Osteoblast (primary cell): ENCODE results near the gene TMEM178B. TPM values are rescaled to one million over a fixed set of nuclear protein-coding genes. Genes with fewer than 3 reads are reported as not detected.

ENCODE experiments used
- DNase-seq: peaks from one replicate; pipeline ENCODE4 v3.0.0; 2011; ENCODE audit warnings: low spot score, mixed read lengths; ENCODE audit not compliant: insufficient read length; ENCODE audit errors: missing footprints
- H2AFZ ChIP-seq: 2 replicates; pipeline ENCODE4 v1.6.0; 2011; ENCODE audit warnings: mild to moderate bottlenecking, low read length
- H3K27ac ChIP-seq: 2 replicates; pipeline ENCODE4 v1.5.1; 2011; ENCODE audit warnings: mild to moderate bottlenecking, low read depth, low read length, moderate library complexity
- H3K27me3 ChIP-seq: 2 replicates; pipeline ENCODE4 v1.6.0; 2012; ENCODE audit warnings: mild to moderate bottlenecking, control low read depth, inconsistent platforms, low read length, moderate library complexity; ENCODE audit not compliant: insufficient read depth
- H3K36me3 ChIP-seq: 2 replicates; pipeline ENCODE4 v1.5.1; 2011; ENCODE audit warnings: mild to moderate bottlenecking, low read length, control low read depth, moderate library complexity; ENCODE audit not compliant: insufficient read depth
- H3K4me1 ChIP-seq: 2 replicates; pipeline ENCODE4 v1.5.1; 2011; ENCODE audit warnings: mild to moderate bottlenecking, low read length, control low read depth, moderate library complexity; ENCODE audit not compliant: insufficient read depth
- H3K4me2 ChIP-seq: 2 replicates; pipeline ENCODE4 v1.6.0; 2011; ENCODE audit warnings: mild to moderate bottlenecking, low read length; ENCODE audit not compliant: insufficient read depth
- H3K4me3 ChIP-seq: fragments of 200-600 bp; sonication (generic); 3 replicates; pipeline ENCODE4 v1.5.1; 2012; ENCODE audit warnings: mild to moderate bottlenecking, low read length, inconsistent platforms; ENCODE audit not compliant: insufficient read depth
- H3K79me2 ChIP-seq: 2 replicates; pipeline ENCODE4 v1.6.0; 2012; ENCODE audit warnings: mild to moderate bottlenecking, low read length, control low read depth, inconsistent platforms; ENCODE audit not compliant: insufficient read depth
- H3K9me3 ChIP-seq: 2 replicates; pipeline ENCODE4 v1.5.1; 2011; ENCODE audit warnings: low read depth, low read length, control low read depth
- H4K20me1 ChIP-seq: 2 replicates; pipeline ENCODE4 v1.6.0; 2012; ENCODE audit warnings: mild to moderate bottlenecking, low read length, control low read depth; ENCODE audit not compliant: insufficient read depth
- total RNA-seq: library from RNA; depleted of rRNA; stranded (reverse); fragments of >200 nt; gene quantifications from 2 replicates; pipeline ENCODE4 v1.2.3, GENCODE V29; 2012
- TF ChIP-seq, protein P1 (sequence below): IDR thresholded peaks from 2 replicates; pipeline ENCODE4 v1.5.1; 2011; ENCODE audit warnings: mild to moderate bottlenecking, low read depth, low read length, moderate library complexity; ENCODE audit errors: extremely low read depth

TMEM178B gene
- total RNA-seq, 1 donor, result 1.1 TPM

DNA sequence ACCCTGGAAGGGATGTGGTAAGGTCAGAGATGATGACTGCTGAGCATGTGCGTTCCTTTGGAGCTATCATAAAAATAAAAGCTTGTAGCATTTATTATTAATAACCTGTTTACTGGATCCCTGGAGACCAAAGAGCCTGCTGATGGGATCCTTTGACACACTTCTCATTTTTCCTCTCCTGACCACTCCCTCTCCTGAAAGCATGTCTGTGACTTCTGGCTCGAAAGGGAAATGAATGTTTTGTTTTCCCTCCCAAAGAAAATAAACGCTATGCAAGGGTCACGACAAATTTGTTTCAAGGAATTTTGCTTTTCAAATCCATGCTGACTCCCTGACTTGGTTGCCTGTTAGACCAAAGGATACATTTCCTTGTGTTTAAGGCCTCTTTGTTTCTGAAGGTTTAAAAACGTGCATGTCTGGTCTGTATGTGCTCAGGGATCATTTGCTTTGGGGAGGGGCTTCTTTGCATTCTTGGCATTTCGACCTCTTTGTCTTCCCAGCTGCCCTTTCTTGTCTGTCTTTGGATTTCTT, 292.3 kb downstream of the TMEM178B start:
- Histone ChIP-seq H3K4me2 (no peak overlapping the region), H3K27ac (no peak overlapping the region), H3K4me3 (no peak overlapping the region), H4K20me1 (no peaks in the 10 kb centered on the region), H3K9me3 (no peaks in the 10 kb centered on the region), H2AFZ (peak overlapping the region; percentile 26), H3K79me2 (no peaks in the 10 kb centered on the region), H3K27me3 (no peaks in the 10 kb centered on the region), H3K36me3 (no peaks in the 10 kb centered on the region), H3K4me1 (peaks cover 25% of the 10 kb centered on the region)
- TF ChIP-seq, protein P1, sequence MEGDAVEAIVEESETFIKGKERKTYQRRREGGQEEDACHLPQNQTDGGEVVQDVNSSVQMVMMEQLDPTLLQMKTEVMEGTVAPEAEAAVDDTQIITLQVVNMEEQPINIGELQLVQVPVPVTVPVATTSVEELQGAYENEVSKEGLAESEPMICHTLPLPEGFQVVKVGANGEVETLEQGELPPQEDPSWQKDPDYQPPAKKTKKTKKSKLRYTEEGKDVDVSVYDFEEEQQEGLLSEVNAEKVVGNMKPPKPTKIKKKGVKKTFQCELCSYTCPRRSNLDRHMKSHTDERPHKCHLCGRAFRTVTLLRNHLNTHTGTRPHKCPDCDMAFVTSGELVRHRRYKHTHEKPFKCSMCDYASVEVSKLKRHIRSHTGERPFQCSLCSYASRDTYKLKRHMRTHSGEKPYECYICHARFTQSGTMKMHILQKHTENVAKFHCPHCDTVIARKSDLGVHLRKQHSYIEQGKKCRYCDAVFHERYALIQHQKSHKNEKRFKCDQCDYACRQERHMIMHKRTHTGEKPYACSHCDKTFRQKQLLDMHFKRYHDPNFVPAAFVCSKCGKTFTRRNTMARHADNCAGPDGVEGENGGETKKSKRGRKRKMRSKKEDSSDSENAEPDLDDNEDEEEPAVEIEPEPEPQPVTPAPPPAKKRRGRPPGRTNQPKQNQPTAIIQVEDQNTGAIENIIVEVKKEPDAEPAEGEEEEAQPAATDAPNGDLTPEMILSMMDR, result no peak
- DNase-seq, result peak; percentile 41

DNA sequence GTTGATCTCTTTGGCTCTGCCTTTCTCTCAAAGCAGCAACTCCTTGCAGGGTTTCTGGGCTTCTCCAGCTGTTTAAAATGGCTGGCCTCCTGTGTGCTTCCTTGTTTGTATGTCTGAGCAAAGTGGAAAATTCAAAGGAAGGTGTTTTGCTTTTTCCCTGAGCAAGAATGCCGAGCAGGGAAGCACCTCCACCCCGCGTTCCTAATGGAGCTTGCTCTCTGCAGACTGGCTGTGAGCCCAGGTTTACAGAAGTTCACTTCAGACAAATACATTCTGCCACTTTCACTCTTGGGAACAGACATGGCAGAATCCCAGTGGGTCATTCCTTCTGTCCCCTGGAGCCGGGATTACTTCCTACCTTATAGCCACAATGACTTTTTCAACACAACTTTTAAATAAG, 295.6 kb downstream of the TMEM178B start:
- Histone ChIP-seq H3K4me1 (peaks cover 5% of the 10 kb centered on the region), H3K27me3 (no peaks in the 10 kb centered on the region), H2AFZ (no peak overlapping the region), H3K9me3 (no peaks in the 10 kb centered on the region), H3K36me3 (no peaks in the 10 kb centered on the region), H4K20me1 (no peaks in the 10 kb centered on the region), H3K4me2 (no peak overlapping the region), H3K4me3 (no peak overlapping the region), H3K27ac (no peak overlapping the region), H3K79me2 (no peaks in the 10 kb centered on the region)
- no peak for DNase-seq
- TF ChIP-seq, protein P1, result no peak

DNA sequence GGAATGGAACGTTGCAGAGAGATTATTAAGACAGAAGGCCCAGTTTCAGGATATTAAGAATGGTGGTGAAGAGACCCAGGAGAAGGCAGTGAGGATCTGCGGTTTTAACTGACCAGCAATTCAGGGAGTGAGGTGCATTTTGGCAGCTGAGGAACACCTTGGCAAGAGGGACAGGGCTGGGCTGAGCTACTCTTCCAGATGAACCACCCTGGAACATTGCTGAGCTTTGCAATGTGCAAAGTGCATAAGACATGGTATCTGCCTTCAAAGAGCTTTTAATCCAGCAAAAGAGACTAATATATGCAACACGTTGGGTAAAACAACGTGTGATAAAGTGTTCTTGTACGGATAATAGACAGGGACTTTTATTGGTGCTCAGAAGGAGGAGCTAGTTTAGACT, 296.3 kb downstream of the TMEM178B start:
- no peaks in the 10 kb centered on the region for H3K27me3 ChIP-seq
- H3K27ac ChIP-seq, result no peak overlapping the region
- no peak for DNase-seq
- H4K20me1 ChIP-seq, result no peaks in the 10 kb centered on the region
- H2AFZ ChIP-seq, result no peak overlapping the region
- peaks cover 5% of the 10 kb centered on the region for H3K4me1 ChIP-seq
- TF ChIP-seq, protein P1, result no peak
- H3K36me3 ChIP-seq, result no peaks in the 10 kb centered on the region
- no peak overlapping the region for H3K4me2 ChIP-seq
- no peak overlapping the region for H3K4me3 ChIP-seq
- H3K79me2 ChIP-seq, result no peaks in the 10 kb centered on the region
- H3K9me3 ChIP-seq, result no peaks in the 10 kb centered on the region

DNA sequence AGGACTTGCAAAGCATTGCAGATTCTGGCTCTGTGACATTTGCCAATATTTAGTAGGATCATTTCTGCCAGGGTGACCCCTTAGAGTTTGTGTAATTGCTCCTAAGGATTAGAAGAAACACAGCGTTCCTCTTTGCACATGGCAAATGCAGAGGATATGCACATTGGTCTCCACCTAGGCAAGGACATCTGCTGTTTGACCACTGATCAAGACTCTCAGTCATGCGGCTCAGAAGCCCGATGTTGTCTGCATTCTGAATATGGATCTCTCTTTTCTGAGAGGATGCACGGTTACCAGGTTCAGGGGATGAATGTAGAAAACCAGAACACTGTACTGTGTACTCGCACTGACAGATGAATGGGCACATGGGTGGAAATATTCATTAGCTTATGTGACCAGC, 296.8 kb downstream of the TMEM178B start:
- H3K4me1 ChIP-seq, result peaks cover 5% of the 10 kb centered on the region
- H3K36me3 ChIP-seq, result no peaks in the 10 kb centered on the region
- no peaks in the 10 kb centered on the region for H3K9me3 ChIP-seq
- no peak for DNase-seq
- no peaks in the 10 kb centered on the region for H3K27me3 ChIP-seq
- TF ChIP-seq, protein P1, result no peak
- H3K4me3 ChIP-seq, result no peak overlapping the region
- H2AFZ ChIP-seq, result no peak overlapping the region
- H3K4me2 ChIP-seq, result no peak overlapping the region
- no peaks in the 10 kb centered on the region for H4K20me1 ChIP-seq
- H3K79me2 ChIP-seq, result no peaks in the 10 kb centered on the region
- no peak overlapping the region for H3K27ac ChIP-seq
